GM18505 (cell line): Measurements from ENCODE around the gene PRSS33.

Experiments used
- ATAC-seq: cut with Tn5 transposase; IDR thresholded peaks from one replicate; pipeline ENCODE4 v1.9.1; 2021; ENCODE audit not compliant: unreplicated experiment
- POLR2A ChIP-seq: IDR thresholded peaks from 4 replicates; pipeline ENCODE4 v1.6.1; 2011; ENCODE audit warnings: borderline replicate concordance; ENCODE audit not compliant: insufficient read depth, insufficient read length; ENCODE audit errors: extremely low read depth

PRSS33 gene

GRCh38 chr16:2799859-2800226 lies 12.5 kb upstream of the PRSS33 start:
- no peak for ATAC-seq
- TF ChIP-seq POLR2A: no peak

- TF ChIP-seq POLR2A: no peak
- no peak for ATAC-seq
Observed at GRCh38 chr16:2799205-2799858, 12.0 kb upstream of the PRSS33 start.

- TF ChIP-seq POLR2A: no peak
- no peak for ATAC-seq
Observed at GRCh38 chr16:2798723-2799204, 11.4 kb upstream of the PRSS33 start.

- no peak for ATAC-seq
- no peak for TF ChIP-seq POLR2A
Observed at GRCh38 chr16:2795395-2796143, 8.2 kb upstream of the PRSS33 start.

- TF ChIP-seq POLR2A: no peak
- ATAC-seq: no peak
Observed at GRCh38 chr16:2792940-2793339, 5.6 kb upstream of the PRSS33 start.

GRCh38 chr16:2791174-2791573 lies 3.8 kb upstream of the PRSS33 start:
- TF ChIP-seq POLR2A: no peak
- no peak for ATAC-seq

GRCh38 chr16:2790631-2791030 lies 3.3 kb upstream of the PRSS33 start:
- TF ChIP-seq POLR2A: no peak
- no peak for ATAC-seq

- ATAC-seq: no peak
- no peak for TF ChIP-seq POLR2A
Observed at GRCh38 chr16:2787961-2788360, 601 bp upstream of the PRSS33 start.

- TF ChIP-seq POLR2A: no peak
- no peak for ATAC-seq
Observed at GRCh38 chr16:2786826-2787151, 571 bp downstream of the PRSS33 start.

- TF ChIP-seq POLR2A: no peak
- no peak for ATAC-seq
Observed at GRCh38 chr16:2786061-2786825, 1.1 kb downstream of the PRSS33 start.

- TF ChIP-seq POLR2A: no peak
- ATAC-seq: no peak
Observed at GRCh38 chr16:2785101-2785991, 2.0 kb downstream of the PRSS33 start.

GRCh38 chr16:2784358-2785100 lies 2.8 kb downstream of the PRSS33 start:
- TF ChIP-seq POLR2A: no peak
- no peak for ATAC-seq
